Upper lobe of left lung (tissue), 6 donors: Measurements from ENCODE around the gene ABHD5. TPM values are rescaled to one million over a fixed set of nuclear protein-coding genes. Genes with fewer than 3 reads are reported as not detected.
A peak's percentile ranks its signal among the peaks of the same experiment; 100 is the strongest.

Source experiments
- ATAC-seq, 2 donors: fragments of 200-7000 bp; cut with Tn5 transposase; one replicate each; pipeline ENCODE4 v1.9.1; 2022; ENCODE audit warnings: mild to moderate bottlenecking in 2 of 2, moderate library complexity in 2 of 2; ENCODE audit not compliant: low FRiP score in 2 of 2
- DNase-seq, 2 donors: peaks; one replicate each; pipeline ENCODE4 v3.0.0-alpha.2; 2019 to 2020
- H3K27ac ChIP-seq, 4 donors: fragments of 200-600 bp; sonication (generic); one replicate each; pipeline ENCODE4 v1.5.1; 2016 to 2019
- H3K27me3 ChIP-seq, 4 donors: fragments of 200-600 bp; sonication (generic); one replicate each; pipeline ENCODE4 v1.5.1; 2017 to 2019
- H3K36me3 ChIP-seq, 4 donors: fragments of 200-600 bp; sonication (generic); one replicate each; pipeline ENCODE4 v1.5.1; 2016 to 2019
- H3K4me1 ChIP-seq, 4 donors: fragments of 200-600 bp; sonication (generic); one replicate each; pipeline ENCODE4 v1.5.1; 2018 to 2019
- H3K4me3 ChIP-seq, 4 donors: fragments of 200-600 bp; sonication (generic); one replicate each; pipeline ENCODE4 v1.5.1; 2017 to 2019; ENCODE audit warnings: mild to moderate bottlenecking in 2 of 4, moderate library complexity in 1 of 4
- H3K9me3 ChIP-seq, 4 donors: fragments of 200-600 bp; sonication (generic); one replicate each; pipeline ENCODE4 v1.5.1; 2018 to 2019
- EP300 ChIP-seq, 4 donors: sonication (generic); formaldehyde crosslinking; IDR thresholded peaks; one replicate each; pipeline ENCODE4 v1.5.1; 2017; ENCODE audit warnings: antibody characterized with exemption in 4 of 4, control low read depth in 2 of 4
- POLR2A ChIP-seq, 4 donors: fragments of 450-650 bp; IDR thresholded peaks; one replicate each; pipeline ENCODE4 v1.5.1; 2016 to 2017; ENCODE audit warnings: antibody characterized with exemption in 4 of 4, mild to moderate bottlenecking in 2 of 4
- POLR2AphosphoS5 ChIP-seq, 2 donors: sonication (generic); formaldehyde crosslinking; IDR thresholded peaks; one replicate each; pipeline ENCODE4 v1.5.1; 2017; ENCODE audit warnings: antibody characterized with exemption in 2 of 2
- WGBS, 2 donors: methylation state at CpG; one replicate each; pipeline ENCODE4 v1.1.5; 2017 to 2018; 5-methylcytosine and 5-hydroxymethylcytosine counted together
- total RNA-seq, 6 donors: library from RNA; depleted of rRNA in 4 of 6; stranded (reverse); fragments of >200 nt in 4 of 6; gene quantifications; one replicate each; pipeline versions ENCODE4 v1.1.0 to v1.2.1, GENCODE V29; 2016 to 2021
- TF ChIP-seq, protein P1 (sequence below), 6 experiments: fragments of 450-650 bp in 4 of 6; fragments of 200-600 bp in 2 of 6; sonication (generic) in 2 of 6; IDR thresholded peaks; one replicate each; pipeline ENCODE4 v1.5.1; 2016 to 2019; ENCODE audit warnings: antibody characterized with exemption in 6 of 6
- donor health status: DM: no; HTN: no; CAD: no; lungs with moderate emphysema.
- donor health status: DM: no; HTN: yes; CAD: no; lungs with severe emphysema.

ABHD5 gene
- total RNA-seq, 6 donors from 2014 or later = 35.6 to 42.6 (median 37.4) TPM

DNA sequence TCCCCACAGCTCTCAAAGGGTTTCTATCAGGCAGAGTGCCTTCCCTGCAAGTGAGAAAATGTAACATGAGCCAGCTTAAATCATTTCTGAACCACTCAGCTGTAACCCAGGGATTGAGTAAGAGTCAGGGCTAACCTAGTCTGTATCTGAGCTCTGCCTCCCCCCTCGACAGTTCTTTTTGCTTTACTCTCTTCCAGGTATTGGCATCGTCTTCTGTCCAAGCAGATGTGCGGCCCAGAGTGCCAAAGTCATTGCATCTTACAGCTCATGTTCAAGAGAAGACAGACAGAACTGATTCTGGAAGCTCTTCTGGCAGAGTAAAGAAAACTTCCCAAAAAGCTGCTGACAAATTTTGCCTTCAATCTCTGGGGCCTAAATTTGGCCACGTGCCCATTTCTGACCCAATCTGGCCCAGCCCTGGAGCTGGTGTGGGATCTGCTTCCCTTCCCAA is 74.8 kb downstream of the ABHD5 start:
- Histone ChIP-seq H3K27me3 (no peaks in the 10 kb centered on the region), H3K4me3 (no peak overlapping the region), H3K9me3 (no peaks in the 10 kb centered on the region), H3K4me1 (peaks cover 23 to 26% (median 24%) of the 10 kb centered on the region in 4 donors), H3K27ac (no peak overlapping the region), H3K36me3 (no peaks in the 10 kb centered on the region)
- DNase-seq (no peak), ATAC-seq (peak in 1 of 2 donors; percentile 17)
- WGBS, 2 donors = 78 to 82% methylated on average over 4 of the region's 4 CpGs
- no peak for TF ChIP-seq POLR2A (IDR thresholded peaks at IDR 0.05)
- TF ChIP-seq EP300 (IDR thresholded peaks at IDR 0.05) = no peak
- no peak for TF ChIP-seq POLR2AphosphoS5 (IDR thresholded peaks at IDR 0.05)
- TF ChIP-seq, protein P1, sequence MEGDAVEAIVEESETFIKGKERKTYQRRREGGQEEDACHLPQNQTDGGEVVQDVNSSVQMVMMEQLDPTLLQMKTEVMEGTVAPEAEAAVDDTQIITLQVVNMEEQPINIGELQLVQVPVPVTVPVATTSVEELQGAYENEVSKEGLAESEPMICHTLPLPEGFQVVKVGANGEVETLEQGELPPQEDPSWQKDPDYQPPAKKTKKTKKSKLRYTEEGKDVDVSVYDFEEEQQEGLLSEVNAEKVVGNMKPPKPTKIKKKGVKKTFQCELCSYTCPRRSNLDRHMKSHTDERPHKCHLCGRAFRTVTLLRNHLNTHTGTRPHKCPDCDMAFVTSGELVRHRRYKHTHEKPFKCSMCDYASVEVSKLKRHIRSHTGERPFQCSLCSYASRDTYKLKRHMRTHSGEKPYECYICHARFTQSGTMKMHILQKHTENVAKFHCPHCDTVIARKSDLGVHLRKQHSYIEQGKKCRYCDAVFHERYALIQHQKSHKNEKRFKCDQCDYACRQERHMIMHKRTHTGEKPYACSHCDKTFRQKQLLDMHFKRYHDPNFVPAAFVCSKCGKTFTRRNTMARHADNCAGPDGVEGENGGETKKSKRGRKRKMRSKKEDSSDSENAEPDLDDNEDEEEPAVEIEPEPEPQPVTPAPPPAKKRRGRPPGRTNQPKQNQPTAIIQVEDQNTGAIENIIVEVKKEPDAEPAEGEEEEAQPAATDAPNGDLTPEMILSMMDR (IDR thresholded peaks at IDR 0.05) = no peak

DNA sequence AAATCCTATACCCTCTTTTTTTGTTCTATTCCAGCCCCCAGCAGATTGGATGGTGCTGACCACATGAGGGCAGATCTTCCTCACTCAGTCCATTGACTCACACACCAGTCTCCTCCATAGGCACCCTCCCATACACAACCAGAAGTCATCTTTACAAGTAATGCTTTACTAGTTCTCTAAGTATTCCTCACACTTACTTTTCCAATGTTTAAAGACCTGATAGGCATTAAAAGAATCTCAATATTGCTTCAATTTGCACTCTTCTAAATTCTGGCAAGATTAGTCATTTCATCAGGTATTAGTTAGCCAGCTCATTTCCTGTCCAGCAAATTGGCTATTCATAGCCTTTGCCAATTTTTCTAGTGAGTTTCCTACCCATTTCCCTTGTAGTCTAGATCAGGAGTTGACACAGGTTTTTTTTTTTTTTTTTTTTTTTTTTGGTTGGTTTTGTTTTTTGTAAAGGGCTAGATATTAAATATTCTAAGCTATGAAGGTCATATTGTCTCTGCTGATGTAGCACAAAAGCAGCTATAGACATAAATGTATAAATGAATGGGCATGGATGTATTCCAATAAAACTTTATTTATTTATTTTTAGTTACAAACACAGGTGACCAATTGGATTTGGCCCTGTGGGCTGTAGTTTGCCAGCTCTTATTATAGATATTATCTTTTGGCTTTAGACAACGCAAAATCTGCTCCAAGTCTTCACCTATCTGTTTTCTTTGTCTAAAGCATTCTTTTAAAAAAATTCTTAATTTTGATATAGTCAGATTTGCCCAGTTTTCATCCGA is 76.1 kb downstream of the ABHD5 start:
- Histone ChIP-seq H3K9me3 (no peaks in the 10 kb centered on the region), H3K27me3 (no peaks in the 10 kb centered on the region), H3K36me3 (no peaks in the 10 kb centered on the region), H3K27ac (no peak overlapping the region), H3K4me3 (no peak overlapping the region), H3K4me1 (peaks cover 31 to 34% (median 31%) of the 10 kb centered on the region in 4 donors)
- no peak for ATAC-seq
- DNase-seq = no peak
- WGBS, 2 donors = 41 to 61% methylated on average over 2 of the region's 2 CpGs
- no peak for TF ChIP-seq POLR2AphosphoS5 (IDR thresholded peaks at IDR 0.05)
- TF ChIP-seq, protein P1 (IDR thresholded peaks at IDR 0.05) = no peak
- TF ChIP-seq EP300 (IDR thresholded peaks at IDR 0.05) = no peak
- no peak for TF ChIP-seq POLR2A (IDR thresholded peaks at IDR 0.05)

DNA sequence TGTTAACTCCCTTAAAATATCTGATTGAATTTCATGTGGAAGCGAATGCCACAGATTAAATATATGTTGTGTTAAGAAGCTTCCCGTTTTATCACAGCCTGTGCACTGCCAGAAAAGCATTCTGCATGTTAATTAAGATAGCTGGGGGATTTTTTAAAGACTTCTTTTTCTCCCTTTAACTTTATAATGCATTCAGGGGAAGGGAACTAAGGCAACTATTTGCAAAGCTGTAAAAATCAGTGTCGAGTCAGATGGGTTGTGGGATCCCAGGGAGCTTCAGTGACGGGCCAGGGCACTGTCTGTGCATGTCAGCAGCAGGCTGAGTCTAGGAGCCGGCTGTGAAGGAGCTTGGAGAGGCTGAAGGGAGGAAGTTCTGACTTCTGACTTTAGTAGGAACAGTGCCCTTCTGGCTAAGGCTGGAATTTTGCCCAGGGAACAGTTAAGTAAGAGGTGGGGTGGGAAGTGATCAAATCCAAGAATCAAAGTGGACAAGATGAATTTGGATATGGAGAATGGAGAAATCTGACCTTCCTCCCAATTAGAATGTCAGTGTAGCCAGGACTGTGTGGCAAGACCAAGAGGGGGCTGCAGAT is 77.7 kb downstream of the ABHD5 start:
- no peak overlapping the region for H3K4me3 ChIP-seq
- 42 to 43% methylated on average over 5 of the region's 5 CpGs for WGBS, 2 donors
- H3K36me3 ChIP-seq = no peaks in the 10 kb centered on the region
- peak in 1 of 2 donors; percentile 6 for TF ChIP-seq POLR2AphosphoS5 (IDR thresholded peaks at IDR 0.05)
- TF ChIP-seq EP300 (IDR thresholded peaks at IDR 0.05) = peak in 1 of 4 donors; percentile 13
- TF ChIP-seq POLR2A (IDR thresholded peaks at IDR 0.05) = no peak
- H3K9me3 ChIP-seq = no peaks in the 10 kb centered on the region
- peaks cover 31 to 37% (median 33%) of the 10 kb centered on the region in 4 donors for H3K4me1 ChIP-seq
- DNase-seq (peak in 1 of 2 donors; percentile 74), ATAC-seq (peak in 1 of 2 donors; percentile 4)
- H3K27ac ChIP-seq = peak overlapping the region; percentile 79 to 89 (median 86)
- H3K27me3 ChIP-seq = no peaks in the 10 kb centered on the region

DNA sequence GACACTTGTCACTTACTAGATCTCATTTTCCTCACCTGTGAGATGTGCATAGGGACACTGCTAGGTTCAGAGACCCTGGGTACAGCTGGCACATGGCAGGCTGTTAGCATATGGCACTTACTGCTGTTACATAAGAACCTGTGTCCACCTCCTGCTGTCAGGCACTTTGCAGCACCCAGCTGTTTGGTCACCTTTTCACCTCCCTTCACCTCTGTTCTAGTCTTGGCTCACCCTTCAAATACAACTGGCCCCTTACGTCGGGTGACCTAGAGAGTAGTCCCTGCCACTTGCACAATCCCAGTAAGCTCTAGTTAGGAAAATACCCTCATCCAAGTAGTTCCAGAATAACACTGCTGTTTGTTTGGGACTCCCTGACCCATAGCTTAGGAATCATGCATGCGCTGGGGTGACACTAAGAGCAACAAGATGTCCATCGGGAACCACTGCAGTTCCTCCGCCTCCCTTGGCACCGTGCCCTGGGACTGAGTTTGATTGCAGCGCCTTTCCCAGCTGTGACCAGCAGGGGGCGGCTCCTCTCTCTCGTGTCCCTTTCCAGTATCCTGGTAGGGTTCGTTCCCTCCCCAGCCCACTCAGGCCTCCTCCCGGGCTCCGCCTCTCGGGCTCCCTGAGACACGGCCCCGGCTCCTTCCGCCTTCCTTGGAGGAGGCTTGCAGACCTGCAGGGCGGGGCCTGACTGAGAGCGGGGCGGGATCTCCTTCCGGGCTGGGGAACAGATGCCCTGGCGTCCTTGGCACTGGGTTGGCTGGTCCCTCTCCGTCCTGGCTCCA is 78.6 kb downstream of the ABHD5 start:
- Histone ChIP-seq H3K27me3 (no peaks in the 10 kb centered on the region), H3K9me3 (no peaks in the 10 kb centered on the region), H3K4me3 (peak overlapping the region in 3 of 4 donors; percentile 21 to 36 (median 23)), H3K4me1 (peaks cover 31 to 41% (median 33%) of the 10 kb centered on the region in 4 donors), H3K27ac (peak overlapping the region; percentile 79 to 89 (median 86)), H3K36me3 (no peaks in the 10 kb centered on the region)
- TF ChIP-seq, protein P1 (IDR thresholded peaks at IDR 0.05) = peak; percentile 87 to 97 (median 94)
- TF ChIP-seq POLR2A (IDR thresholded peaks at IDR 0.05) (no peak), POLR2AphosphoS5 (IDR thresholded peaks at IDR 0.05) (peak; percentile 39 to 74), EP300 (IDR thresholded peaks at IDR 0.05) (peak in 1 of 4 donors; percentile 43)
- peak; percentile 95 to 99 for DNase-seq
- 6% methylated on average over 14 to 20 of the region's 22 CpGs for WGBS, 2 donors
- peak; percentile 95 to 97 for ATAC-seq
